Stomach (tissue), 4 donors: ENCODE data around the gene MAPK1.

Source experiments
- CTCF ChIP-seq, 7 experiments: fragments of 450-650 bp in 4 of 7; fragments of 200-600 bp in 3 of 7; sonication (generic) in 3 of 7; IDR thresholded peaks; one replicate each; pipeline ENCODE4 v1.5.1; 2016 to 2019; ENCODE audit warnings: antibody characterized with exemption in 7 of 7, control low read depth in 2 of 7, mild to moderate bottlenecking in 1 of 7
- EP300 ChIP-seq: sonication (generic); formaldehyde crosslinking; IDR thresholded peaks from one replicate; pipeline ENCODE4 v1.6.1; 2017; ENCODE audit warnings: antibody characterized with exemption
- POLR2A ChIP-seq, 4 donors: fragments of 450-650 bp; IDR thresholded peaks; one replicate each; pipeline ENCODE4 v1.6.1; 2016; ENCODE audit warnings: antibody characterized with exemption in 4 of 4, control low read depth in 2 of 4, mild to moderate bottlenecking in 1 of 4, moderate library complexity in 1 of 4
- POLR2AphosphoS5 ChIP-seq, 3 donors: sonication (generic); formaldehyde crosslinking; IDR thresholded peaks; one replicate each; pipeline ENCODE4 v1.6.1; 2016; ENCODE audit warnings: antibody characterized with exemption in 3 of 3

- TF ChIP-seq CTCF (IDR thresholded peaks at IDR 0.05) (no peak), POLR2A (IDR thresholded peaks at IDR 0.05) (no peak), EP300 (no peak), POLR2AphosphoS5 (IDR thresholded peaks at IDR 0.05) (no peak)
These were observed 106.4 kb downstream of the MAPK1 start for GRCh38 chr22:21761086-21761485.
